Epithelial cell of esophagus (primary cell): ENCODE data around the gene KRT6C.

Experiments used
- DNase-seq: peaks from one replicate; pipeline ENCODE4 v3.0.0; 2010; ENCODE audit warnings: low read depth
- H3K4me3 ChIP-seq: 2 replicates; pipeline ENCODE4 v1.5.1; 2011; ENCODE audit warnings: mild to moderate bottlenecking, low read length, control low read depth
- CTCF ChIP-seq: IDR thresholded peaks from 2 replicates; pipeline ENCODE4 v1.5.1; 2011; ENCODE audit warnings: low read depth, mild to moderate bottlenecking, low read length, control low read depth, inconsistent platforms; ENCODE audit not compliant: insufficient read depth; ENCODE audit errors: missing control alignments

Gene KRT6C

GRCh38 chr12:52426034-52426433, 47.6 kb downstream of the KRT6C start:
- no peak for DNase-seq
- TF ChIP-seq CTCF, result no peak
- no peak overlapping the region for H3K4me3 ChIP-seq

- DNase-seq, result no peak
- H3K4me3 ChIP-seq, result no peak overlapping the region
These were observed 48.1 kb downstream of the KRT6C start for GRCh38 chr12:52425466-52425865.

GRCh38 chr12:52423661-52424500, 49.7 kb downstream of the KRT6C start:
- no peak for TF ChIP-seq CTCF
- H3K4me3 ChIP-seq, result no peak overlapping the region
- DNase-seq, result no peak

More at GRCh38 chr12:52425466-52425865, 48.1 kb downstream of the KRT6C start:
- TF ChIP-seq CTCF, result no peak

- no peak for TF ChIP-seq CTCF
- peak; percentile 28 for DNase-seq
These were observed 50.6 kb downstream of the KRT6C start for GRCh38 chr12:52423035-52423434.

GRCh38 chr12:52419656-52420055, 53.9 kb downstream of the KRT6C start:
- no peak for DNase-seq
- no peak for TF ChIP-seq CTCF

More at GRCh38 chr12:52423035-52423434, 50.6 kb downstream of the KRT6C start:
- no peak overlapping the region for H3K4me3 ChIP-seq

GRCh38 chr12:52418576-52419110, 55.0 kb downstream of the KRT6C start:
- no peak overlapping the region for H3K4me3 ChIP-seq
- TF ChIP-seq CTCF, result no peak
- peak; percentile 58 for DNase-seq

More at GRCh38 chr12:52419656-52420055, 53.9 kb downstream of the KRT6C start:
- no peak overlapping the region for H3K4me3 ChIP-seq
